Activated CD8-positive, alpha-beta T cell treated with anti-CD3 and anti-CD28 coated beads, Interleukin-2, amount 10 ng/mL, durations not matched to agents 7 days and 5 days (primary cell): ENCODE data around the gene PSMF1. TPM values are rescaled to one million over a fixed set of nuclear protein-coding genes. Genes with fewer than 3 reads are reported as not detected.
"Not testable (repeated sequence)": the region's sequence is repeated elsewhere in the genome, so short reads cannot be mapped to it uniquely, and the experiment has no call there.

Source experiments
- ATAC-seq: fragments of 150-1000 bp; cut with Tn5 transposase; one replicate; pipeline ENCODE4 v1.10.0; 2021; ENCODE audit warnings: moderate library complexity
- CTCF ChIA-PET: fragments of 350-600 bp; sonication (Branson Sonifier 250); formaldehyde crosslinking; loops from one replicate; lab custom pipeline; 2021; ENCODE audit warnings: antibody characterized with exemption; lab: Charles Lee
- POLR2A ChIA-PET: fragments of 350-600 bp; sonication (Branson Sonifier 250); formaldehyde crosslinking; loops from one replicate; lab custom pipeline; 2021; ENCODE audit warnings: antibody characterized with exemption; lab: Charles Lee
- DNase-seq: peaks from one replicate; pipeline ENCODE4 v3.0.0-alpha.2; 2020
- H3K27ac Mint-ChIP-seq: one replicate; pipeline ENCODE4 v1.8.0; 2021; ENCODE audit warnings: mild to moderate bottlenecking, mixed read lengths
- H3K27me3 Mint-ChIP-seq: one replicate; pipeline ENCODE4 v1.8.0; 2021; ENCODE audit warnings: low read depth, mixed read lengths
- H3K36me3 Mint-ChIP-seq: one replicate; pipeline ENCODE4 v1.8.0; 2021; ENCODE audit warnings: low read depth, mixed read lengths
- H3K4me1 Mint-ChIP-seq: one replicate; pipeline ENCODE4 v1.8.0; 2021; ENCODE audit warnings: low read depth, mixed read lengths
- H3K4me3 Mint-ChIP-seq: one replicate; pipeline ENCODE4 v1.8.0; 2021; ENCODE audit warnings: mild to moderate bottlenecking, mixed read lengths
- H3K9me3 Mint-ChIP-seq: one replicate; pipeline ENCODE4 v1.8.0; 2022; ENCODE audit warnings: mixed read lengths; ENCODE audit not compliant: insufficient read depth
- total RNA-seq, 2 experiments: library from RNA; stranded (reverse); gene quantifications; one replicate each; pipeline ENCODE4 v1.2.3, GENCODE V29; 2021

PSMF1 gene
- total RNA-seq, 2 experiments from 2014 or later, result 138 to 150 TPM

DNA sequence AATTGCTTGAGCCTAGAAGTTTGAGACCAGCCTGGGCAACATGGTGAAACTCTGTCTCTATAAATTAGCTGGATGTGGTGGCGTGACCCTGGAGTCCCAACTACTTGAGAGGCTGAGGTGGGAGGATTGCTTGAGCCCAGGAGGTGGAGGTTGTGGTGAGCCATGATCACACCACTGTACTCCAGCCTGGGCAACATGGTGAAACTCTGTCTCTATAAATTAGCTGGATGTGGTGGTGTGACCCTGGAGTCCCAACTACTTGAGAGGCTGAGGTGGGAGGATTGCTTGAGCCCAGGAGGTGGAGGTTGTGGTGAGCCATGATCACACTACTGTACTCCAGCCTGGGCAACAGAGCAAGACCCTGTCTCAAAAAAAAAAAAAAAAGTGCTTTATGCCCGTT lies 31.4 kb downstream of the PSMF1 start:
- POLR2A ChIA-PET, H3K9me3 Mint-ChIP-seq, H3K4me1 Mint-ChIP-seq, ATAC-seq, H3K27me3 Mint-ChIP-seq, DNase-seq, H3K4me3 Mint-ChIP-seq, H3K27ac Mint-ChIP-seq: not testable (repeated sequence)
- peaks cover 67% of the 10 kb centered on the region for H3K36me3 Mint-ChIP-seq
- CTCF ChIA-PET, result interaction anchor here (0.8 to 1.5 kb wide), 2 partner anchors 42 to 64 kb away, joined by 3 to 4 read pairs; no protein-coding TSS in a partner anchor

- peaks cover 71% of the 10 kb centered on the region for H3K36me3 Mint-ChIP-seq
- no peaks in the 10 kb centered on the region for H3K9me3 Mint-ChIP-seq
- H3K4me1 Mint-ChIP-seq, result peaks cover 8% of the 10 kb centered on the region
- ChIA-PET CTCF (interaction anchor here (0.8 to 1.5 kb wide), 2 partner anchors 43 to 63 kb away, joined by 3 to 4 read pairs; no protein-coding TSS in a partner anchor), POLR2A (no interaction called here)
- H3K4me3 Mint-ChIP-seq, result no peak overlapping the region
- H3K27ac Mint-ChIP-seq, result no peak overlapping the region
- ATAC-seq (no peak), DNase-seq (no peak)
- H3K27me3 Mint-ChIP-seq, result no peaks in the 10 kb centered on the region
Measured at GRCh38 chr20:1150218-1150617, 31.8 kb downstream of the PSMF1 start.

GRCh38 chr20:1150968-1151367 lies 32.6 kb downstream of the PSMF1 start:
- Mint-ChIP-seq H3K4me3 (no peak overlapping the region), H3K4me1 (peaks cover 8% of the 10 kb centered on the region), H3K9me3 (no peaks in the 10 kb centered on the region), H3K27ac (no peak overlapping the region), H3K36me3 (peaks cover 75% of the 10 kb centered on the region), H3K27me3 (no peaks in the 10 kb centered on the region)
- ChIA-PET CTCF (interaction anchor here (1.0 to 1.3 kb wide), 4 partner anchors 12 to 353 kb away, joined by 3 to 6 read pairs (median 3); no protein-coding TSS in a partner anchor), POLR2A (interaction anchor here (0.7 kb wide), 1 partner anchor 549 kb away, joined by 4 read pairs; no protein-coding TSS in a partner anchor)
- DNase-seq, result no peak
- ATAC-seq, result no peak

GRCh38 chr20:1154226-1154625 lies 35.8 kb downstream of the PSMF1 start:
- H3K27ac Mint-ChIP-seq, result no peak overlapping the region
- H3K4me1 Mint-ChIP-seq, result peaks cover 8% of the 10 kb centered on the region
- no peak for DNase-seq
- POLR2A ChIA-PET, result no interaction called here
- H3K4me3 Mint-ChIP-seq, result no peak overlapping the region
- H3K9me3 Mint-ChIP-seq, result no peaks in the 10 kb centered on the region
- no peaks in the 10 kb centered on the region for H3K27me3 Mint-ChIP-seq
- ATAC-seq, result no peak
- peaks cover 66% of the 10 kb centered on the region for H3K36me3 Mint-ChIP-seq
- CTCF ChIA-PET, result interaction anchor here (1.0 to 1.5 kb wide), 2 partner anchors 10 to 33 kb away, joined by 3 read pairs; no protein-coding TSS in a partner anchor

DNA sequence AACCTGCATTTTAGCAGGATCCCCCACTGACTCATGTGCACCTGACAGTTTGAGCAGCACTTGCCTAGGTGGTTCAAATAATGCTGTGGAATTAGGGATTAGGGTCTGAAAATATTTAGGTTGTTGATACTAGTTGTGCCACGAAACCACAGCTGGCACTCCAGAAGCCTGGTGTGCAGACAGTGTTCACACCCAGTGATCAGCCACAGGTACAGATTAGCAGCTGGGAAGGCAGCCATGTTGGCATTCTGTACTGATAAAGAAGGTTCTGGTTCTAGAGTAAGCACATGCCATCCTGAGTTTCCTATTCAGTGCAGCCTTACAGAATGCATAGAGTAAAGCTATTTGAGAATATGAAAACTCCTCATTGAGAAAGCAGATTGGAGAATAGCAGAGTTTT lies 36.3 kb downstream of the PSMF1 start:
- Mint-ChIP-seq H3K9me3 (no peaks in the 10 kb centered on the region), H3K36me3 (peaks cover 62% of the 10 kb centered on the region), H3K27me3 (no peaks in the 10 kb centered on the region), H3K4me3 (no peak overlapping the region), H3K4me1 (peaks cover 8% of the 10 kb centered on the region), H3K27ac (no peak overlapping the region)
- DNase-seq (no peak), ATAC-seq (no peak)
- POLR2A ChIA-PET, result no interaction called here
- CTCF ChIA-PET, result interaction anchor here (1.0 to 1.5 kb wide), 2 partner anchors 11 to 33 kb away, joined by 3 read pairs; no protein-coding TSS in a partner anchor

DNA sequence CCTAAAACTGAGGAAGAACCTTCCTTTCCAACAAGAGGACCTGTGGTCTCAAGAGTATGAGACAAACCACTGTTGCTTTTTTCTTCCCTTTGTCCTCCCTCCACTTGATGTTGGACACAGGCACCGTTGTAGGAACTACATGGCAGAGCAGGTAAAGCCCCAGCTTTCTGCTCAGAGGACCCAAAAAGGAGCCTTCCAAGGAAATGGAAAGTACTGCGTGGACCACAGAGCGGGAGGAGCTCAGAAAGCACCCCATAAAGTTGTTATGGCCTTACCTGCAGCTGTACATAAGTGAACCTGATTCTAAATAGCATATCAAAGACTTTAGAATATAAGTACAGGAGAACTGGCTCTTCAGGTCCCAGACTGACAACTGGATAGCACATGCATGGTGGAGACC lies 36.9 kb downstream of the PSMF1 start:
- Mint-ChIP-seq H3K36me3 (peaks cover 61% of the 10 kb centered on the region), H3K4me3 (no peak overlapping the region), H3K27me3 (no peaks in the 10 kb centered on the region), H3K4me1 (peaks cover 8% of the 10 kb centered on the region), H3K27ac (no peak overlapping the region), H3K9me3 (no peaks in the 10 kb centered on the region)
- ATAC-seq, result no peak
- ChIA-PET POLR2A (no interaction called here), CTCF (interaction anchor here (1.0 to 1.5 kb wide), 2 partner anchors 12 to 32 kb away, joined by 3 read pairs; no protein-coding TSS in a partner anchor)
- no peak for DNase-seq

DNA sequence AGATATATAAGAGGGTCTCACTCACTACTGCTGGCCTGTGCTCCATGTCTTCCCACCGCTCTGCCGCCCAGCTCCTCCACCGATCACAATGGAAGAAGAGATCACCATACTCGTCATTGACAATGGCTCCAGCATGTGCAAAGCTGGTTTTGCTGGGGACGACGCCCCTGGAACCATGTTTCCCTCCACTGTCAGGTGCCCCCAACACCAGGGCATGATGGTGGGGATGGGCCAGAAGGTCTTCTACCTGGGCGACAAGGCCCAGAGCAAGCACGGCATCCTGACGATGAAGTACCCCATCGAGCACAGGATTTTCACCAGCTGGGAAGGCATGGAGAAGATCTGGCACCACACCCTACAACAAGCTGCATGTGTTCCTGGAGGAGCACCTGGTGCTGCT lies 42.1 kb downstream of the PSMF1 start:
- Mint-ChIP-seq H3K27me3 (no peaks in the 10 kb centered on the region), H3K36me3 (peaks cover 49% of the 10 kb centered on the region), H3K4me1 (no peaks in the 10 kb centered on the region), H3K4me3 (no peak overlapping the region), H3K9me3 (no peaks in the 10 kb centered on the region), H3K27ac (no peak overlapping the region)
- no peak for ATAC-seq
- POLR2A ChIA-PET, result no interaction called here
- CTCF ChIA-PET, result interaction anchor here (1.3 kb wide), 1 partner anchor 52 kb away, joined by 3 read pairs; no protein-coding TSS in a partner anchor
- DNase-seq, result peak; percentile 16

DNA sequence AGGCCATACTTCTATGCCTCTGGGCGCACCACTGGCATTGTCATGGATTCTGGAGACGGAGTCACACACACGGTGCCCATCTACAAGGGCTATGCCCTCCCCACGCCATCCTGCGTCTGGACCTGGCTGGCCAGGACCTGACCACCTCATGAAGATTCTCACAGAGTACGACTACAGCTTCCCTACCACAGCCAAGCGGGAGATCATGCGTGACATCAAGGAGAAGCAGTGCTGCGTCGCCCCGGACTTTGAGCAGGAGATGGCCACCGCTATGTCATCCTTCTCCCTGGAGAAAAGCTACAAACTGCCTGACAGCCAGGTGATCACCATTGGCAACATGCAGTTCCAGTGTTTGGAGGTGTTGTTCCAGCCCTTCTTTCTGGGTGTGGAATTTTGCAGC lies 42.6 kb downstream of the PSMF1 start:
- H3K9me3 Mint-ChIP-seq, result no peaks in the 10 kb centered on the region
- peaks cover 48% of the 10 kb centered on the region for H3K36me3 Mint-ChIP-seq
- ATAC-seq (no peak), DNase-seq (peak; percentile 15)
- H3K4me3 Mint-ChIP-seq, result no peak overlapping the region
- ChIA-PET CTCF (interaction anchor here (1.3 kb wide), 1 partner anchor 52 kb away, joined by 3 read pairs; no protein-coding TSS in a partner anchor), POLR2A (no interaction called here)
- H3K4me1 Mint-ChIP-seq, result no peaks in the 10 kb centered on the region
- H3K27ac Mint-ChIP-seq, result no peak overlapping the region
- H3K27me3 Mint-ChIP-seq, result no peaks in the 10 kb centered on the region

DNA sequence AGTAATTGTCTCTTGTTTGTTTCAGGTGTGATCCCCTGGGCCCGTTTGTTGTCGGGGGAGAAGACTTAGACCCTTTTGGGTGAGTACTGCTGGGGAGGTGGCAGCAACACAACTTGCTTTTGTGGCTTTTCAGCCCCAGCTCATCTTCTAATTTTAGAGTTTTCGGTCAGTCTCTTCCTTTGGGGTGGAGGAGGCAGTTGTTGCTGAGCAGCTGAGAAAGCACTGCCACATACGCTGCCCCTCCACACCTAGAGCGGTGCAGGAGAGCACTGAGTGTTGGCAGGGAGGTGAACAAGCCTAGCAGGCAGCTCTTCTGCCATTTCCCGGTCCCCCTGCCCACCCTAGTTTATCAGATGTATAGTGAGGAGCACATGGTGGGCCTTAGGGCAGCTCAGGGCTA lies 44.7 kb downstream of the PSMF1 start:
- no peak overlapping the region for H3K4me3 Mint-ChIP-seq
- ATAC-seq (no peak), DNase-seq (peak; percentile 12)
- ChIA-PET POLR2A (no interaction called here), CTCF (interaction anchor here (0.7 to 1.7 kb wide), 3 partner anchors 12 to 51 kb away, joined by 3 to 4 read pairs (median 4); partner anchors contain the start of gene TMEM74B)
- H3K9me3 Mint-ChIP-seq, result no peaks in the 10 kb centered on the region
- no peaks in the 10 kb centered on the region for H3K27me3 Mint-ChIP-seq
- H3K36me3 Mint-ChIP-seq, result peaks cover 53% of the 10 kb centered on the region
- H3K27ac Mint-ChIP-seq, result no peak overlapping the region
- H3K4me1 Mint-ChIP-seq, result no peaks in the 10 kb centered on the region

GRCh38 chr20:1163653-1164052 lies 45.3 kb downstream of the PSMF1 start:
- peak; percentile 16 for DNase-seq
- Mint-ChIP-seq H3K4me3 (no peak overlapping the region), H3K27me3 (no peaks in the 10 kb centered on the region), H3K4me1 (no peaks in the 10 kb centered on the region), H3K36me3 (peaks cover 59% of the 10 kb centered on the region), H3K9me3 (no peaks in the 10 kb centered on the region), H3K27ac (no peak overlapping the region)
- no peak for ATAC-seq
- ChIA-PET POLR2A (no interaction called here), CTCF (interaction anchor here (0.7 to 1.7 kb wide), 2 partner anchors 12 to 50 kb away, joined by 3 to 4 read pairs; no protein-coding TSS in a partner anchor)

DNA sequence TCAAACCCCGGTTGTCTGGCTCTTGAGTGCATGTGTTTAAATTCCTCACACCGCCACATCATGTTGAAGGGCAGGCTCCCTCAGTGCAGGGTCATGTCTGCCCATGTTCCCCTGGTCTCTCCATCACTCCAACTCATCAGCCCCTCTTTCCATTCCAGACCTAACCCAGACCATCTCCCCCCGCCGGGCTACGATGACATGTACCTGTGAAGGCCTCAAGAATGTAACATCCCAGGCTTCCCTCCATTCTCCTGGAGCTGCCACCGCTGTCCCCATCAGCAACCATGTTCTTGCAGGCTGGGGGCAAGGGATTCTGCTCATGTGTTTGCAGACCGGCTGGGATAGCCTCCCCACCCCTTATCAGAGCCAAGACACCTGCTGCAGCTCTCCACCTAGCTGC lies 46.5 kb downstream of the PSMF1 start:
- CTCF ChIA-PET, result interaction anchor here (0.9 kb wide), 1 partner anchor 46 kb away, joined by 3 read pairs; no protein-coding TSS in a partner anchor
- peaks cover 61% of the 10 kb centered on the region for H3K36me3 Mint-ChIP-seq
- POLR2A ChIA-PET, result no interaction called here
- H3K4me3 Mint-ChIP-seq, result no peak overlapping the region
- ATAC-seq, result no peak
- no peak overlapping the region for H3K27ac Mint-ChIP-seq
- H3K9me3 Mint-ChIP-seq, result no peaks in the 10 kb centered on the region
- H3K27me3 Mint-ChIP-seq, result no peaks in the 10 kb centered on the region
- no peaks in the 10 kb centered on the region for H3K4me1 Mint-ChIP-seq
- peak; percentile 5 for DNase-seq

- Mint-ChIP-seq H3K4me1 (no peaks in the 10 kb centered on the region), H3K27me3 (no peaks in the 10 kb centered on the region), H3K4me3 (no peak overlapping the region), H3K27ac (no peak overlapping the region), H3K9me3 (no peaks in the 10 kb centered on the region), H3K36me3 (peaks cover 63% of the 10 kb centered on the region)
- ATAC-seq (no peak), DNase-seq (peak; percentile 3)
- ChIA-PET POLR2A (no interaction called here), CTCF (interaction anchor here (0.9 kb wide), 1 partner anchor 46 kb away, joined by 3 read pairs; no protein-coding TSS in a partner anchor)
Measured at GRCh38 chr20:1165521-1165920, 47.1 kb downstream of the PSMF1 start.
